Peyer's patch (tissue), 4 donors: Measurements from ENCODE around the gene OLA1. TPM values are rescaled to one million over a fixed set of nuclear protein-coding genes. Genes with fewer than 3 reads are reported as not detected.
"Not testable (repeated sequence)": the region's sequence is repeated elsewhere in the genome, so short reads cannot be mapped to it uniquely, and the experiment has no call there.

Source experiments
- DNase-seq, 3 donors: peaks; one replicate each; pipeline ENCODE4 v3.0.0-alpha.2; 2017 to 2019
- H3K27ac ChIP-seq, 4 donors: fragments of 200-600 bp; sonication (generic); one replicate each; pipeline ENCODE4 v1.5.1; 2016 to 2019
- H3K27me3 ChIP-seq, 2 donors: fragments of 200-600 bp; sonication (generic); one replicate each; pipeline ENCODE4 v1.5.1; 2019
- H3K36me3 ChIP-seq, 3 donors: fragments of 200-600 bp; sonication (generic); one replicate each; pipeline ENCODE4 v1.5.1; 2016 to 2019
- H3K4me1 ChIP-seq, 4 donors: fragments of 200-600 bp; sonication (generic); one replicate each; pipeline ENCODE4 v1.5.1; 2016 to 2019
- H3K4me3 ChIP-seq, 4 donors: fragments of 200-600 bp; sonication (generic); 1 replicate in 3 of 4; 2 replicates in 1 of 4; pipeline ENCODE4 v1.5.1; 2016 to 2019; ENCODE audit warnings: mild to moderate bottlenecking in 1 of 4
- H3K9me3 ChIP-seq, 4 donors: fragments of 200-600 bp; sonication (generic); one replicate each; pipeline ENCODE4 v1.5.1; 2016 to 2019; ENCODE audit warnings: mild to moderate bottlenecking in 1 of 4
- CTCF ChIP-seq, 6 experiments: fragments of 450-650 bp in 4 of 6; fragments of 200-600 bp in 2 of 6; sonication (generic) in 1 of 6; IDR thresholded peaks; one replicate each; pipeline ENCODE4 v1.5.1; 2017 to 2019; ENCODE audit warnings: antibody characterized with exemption in 6 of 6, mild to moderate bottlenecking in 3 of 6, moderate library complexity in 1 of 6
- POLR2A ChIP-seq, 2 donors: fragments of 450-650 bp; IDR thresholded peaks; one replicate each; pipeline ENCODE4 v1.5.1; 2017; ENCODE audit warnings: antibody characterized with exemption in 2 of 2, mild to moderate bottlenecking in 2 of 2, moderate library complexity in 2 of 2
- total RNA-seq, 4 donors: library from RNA; depleted of rRNA; stranded (reverse); fragments of >200 nt; gene quantifications; one replicate each; pipeline ENCODE4 v1.1.0, GENCODE V29; 2016

The OLA1 gene
- total RNA-seq, 4 donors from 2014 or later: 34.0 to 52.8 (median 35.5) TPM

GRCh38 chr2:174280596-174280995 is 32.3 kb upstream of the OLA1 start:
- Histone ChIP-seq H3K4me1 (no peaks in the 10 kb centered on the region), H3K27ac (no peak overlapping the region), H3K4me3 (no peak overlapping the region), H3K27me3 (no peaks in the 10 kb centered on the region), H3K9me3 (no peaks in the 10 kb centered on the region), H3K36me3 (no peaks in the 10 kb centered on the region)
- no peak for TF ChIP-seq POLR2A (IDR thresholded peaks at IDR 0.05)
- TF ChIP-seq CTCF (IDR thresholded peaks at IDR 0.05): no peak
- DNase-seq: no peak

- not testable (repeated sequence) for H3K27ac ChIP-seq, H3K4me3 ChIP-seq, DNase-seq, H3K4me1 ChIP-seq, H3K27me3 ChIP-seq, H3K36me3 ChIP-seq, H3K9me3 ChIP-seq
Measured at GRCh38 chr2:174270263-174270662, 21.9 kb upstream of the OLA1 start.

- no peaks in the 10 kb centered on the region for H3K9me3 ChIP-seq
- H3K4me3 ChIP-seq: no peak overlapping the region
- no peak for DNase-seq
- TF ChIP-seq CTCF (IDR thresholded peaks at IDR 0.05) (no peak), POLR2A (IDR thresholded peaks at IDR 0.05) (no peak)
- no peaks in the 10 kb centered on the region for H3K27me3 ChIP-seq
- H3K4me1 ChIP-seq: no peaks in the 10 kb centered on the region
- H3K36me3 ChIP-seq: no peaks in the 10 kb centered on the region
- H3K27ac ChIP-seq: no peak overlapping the region
Measured at GRCh38 chr2:174266288-174266687, 18.0 kb upstream of the OLA1 start.

- H3K4me3 ChIP-seq: no peak overlapping the region
- no peak for DNase-seq
- TF ChIP-seq POLR2A (IDR thresholded peaks at IDR 0.05): no peak
- TF ChIP-seq CTCF (IDR thresholded peaks at IDR 0.05): no peak
- H3K9me3 ChIP-seq: no peaks in the 10 kb centered on the region
- H3K27me3 ChIP-seq: no peaks in the 10 kb centered on the region
- H3K4me1 ChIP-seq: no peaks in the 10 kb centered on the region
- H3K27ac ChIP-seq: no peak overlapping the region
- no peaks in the 10 kb centered on the region for H3K36me3 ChIP-seq
Measured at GRCh38 chr2:174263997-174264396, 15.7 kb upstream of the OLA1 start.

GRCh38 chr2:174259981-174260380 is 11.6 kb upstream of the OLA1 start:
- Histone ChIP-seq H3K9me3 (no peaks in the 10 kb centered on the region), H3K36me3 (no peaks in the 10 kb centered on the region), H3K4me1 (no peaks in the 10 kb centered on the region), H3K4me3 (no peak overlapping the region), H3K27me3 (no peaks in the 10 kb centered on the region), H3K27ac (no peak overlapping the region)
- DNase-seq: no peak
- TF ChIP-seq CTCF (IDR thresholded peaks at IDR 0.05): no peak
- TF ChIP-seq POLR2A (IDR thresholded peaks at IDR 0.05): no peak

GRCh38 chr2:174254267-174254666 is 5.9 kb upstream of the OLA1 start:
- DNase-seq: no peak
- H3K27ac ChIP-seq: no peak overlapping the region
- no peaks in the 10 kb centered on the region for H3K27me3 ChIP-seq
- TF ChIP-seq CTCF (IDR thresholded peaks at IDR 0.05) (no peak), POLR2A (IDR thresholded peaks at IDR 0.05) (no peak)
- no peak overlapping the region for H3K4me3 ChIP-seq
- no peaks in the 10 kb centered on the region for H3K36me3 ChIP-seq
- H3K9me3 ChIP-seq: no peaks in the 10 kb centered on the region
- H3K4me1 ChIP-seq: no peaks in the 10 kb centered on the region
